GM19468 (cell line): ENCODE results near the gene TNFAIP8L2.

Source experiments
- ATAC-seq: cut with Tn5 transposase; IDR thresholded peaks from one replicate; pipeline ENCODE4 v1.9.1; 2021; ENCODE audit warnings: mild to moderate bottlenecking, moderate library complexity, moderate number of reproducible peaks; ENCODE audit not compliant: unreplicated experiment; ENCODE audit errors: extremely low read depth

The TNFAIP8L2 gene

DNA sequence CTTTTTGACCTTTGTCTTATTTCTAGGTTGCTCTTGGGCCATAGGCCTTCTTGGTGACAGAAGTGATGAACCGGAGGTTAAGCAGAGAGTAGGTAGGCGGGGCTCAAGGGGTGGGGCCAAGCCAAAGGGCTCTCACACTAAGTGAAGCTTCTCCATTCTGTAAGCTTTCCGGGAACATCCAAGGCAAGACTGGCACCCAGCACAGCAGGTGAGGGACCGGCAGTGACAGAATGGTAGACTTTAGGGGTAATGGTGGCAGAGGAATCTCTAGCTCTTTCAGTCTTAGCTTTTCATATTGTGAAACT, at the start of gene TNFAIP8L2:
TSS of gene TNFAIP8L2 (plus strand) at position 135 of the 305 bp plus-strand sequence. CDS start 2,049 bp downstream, outside the sequence.
- no peak for ATAC-seq

GRCh38 chr1:151106894-151107293, 49.6 kb upstream of the TNFAIP8L2 start:
- ATAC-seq = no peak

GRCh38 chr1:151108331-151108730, 48.1 kb upstream of the TNFAIP8L2 start:
- no peak for ATAC-seq

GRCh38 chr1:151113877-151114276, 42.6 kb upstream of the TNFAIP8L2 start:
- ATAC-seq = no peak

DNA sequence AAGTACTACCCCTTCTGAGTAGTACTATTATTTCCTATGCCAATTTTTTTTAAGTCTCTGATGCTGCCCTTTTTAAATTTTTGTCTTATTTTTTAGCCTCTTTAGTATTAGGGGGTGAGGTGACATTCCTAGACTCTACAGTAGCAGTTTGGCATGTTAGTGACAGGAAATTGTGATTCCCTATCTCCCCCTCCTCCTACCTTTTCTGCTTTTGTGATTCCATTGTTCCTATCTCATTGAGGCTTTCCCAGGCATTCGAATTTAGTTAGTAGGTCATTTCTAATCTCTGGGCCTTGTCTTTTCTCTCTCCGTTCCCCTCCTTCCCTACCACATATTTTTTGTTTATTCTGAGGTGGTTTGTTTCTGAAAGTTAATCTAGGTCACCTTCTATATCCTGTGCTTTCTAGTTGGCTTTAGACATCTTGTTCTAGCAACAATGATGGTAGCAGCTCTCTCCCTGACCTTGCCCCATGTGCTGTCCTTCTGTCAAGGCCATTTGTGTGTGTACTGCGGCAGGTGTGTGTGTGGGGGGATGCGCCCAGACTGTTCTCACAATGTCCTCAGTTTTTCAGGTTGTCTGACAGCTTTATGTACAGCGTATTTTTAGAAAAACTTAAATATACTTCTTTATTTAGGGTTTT, 31.6 kb upstream of the TNFAIP8L2 start:
- no peak for ATAC-seq

DNA sequence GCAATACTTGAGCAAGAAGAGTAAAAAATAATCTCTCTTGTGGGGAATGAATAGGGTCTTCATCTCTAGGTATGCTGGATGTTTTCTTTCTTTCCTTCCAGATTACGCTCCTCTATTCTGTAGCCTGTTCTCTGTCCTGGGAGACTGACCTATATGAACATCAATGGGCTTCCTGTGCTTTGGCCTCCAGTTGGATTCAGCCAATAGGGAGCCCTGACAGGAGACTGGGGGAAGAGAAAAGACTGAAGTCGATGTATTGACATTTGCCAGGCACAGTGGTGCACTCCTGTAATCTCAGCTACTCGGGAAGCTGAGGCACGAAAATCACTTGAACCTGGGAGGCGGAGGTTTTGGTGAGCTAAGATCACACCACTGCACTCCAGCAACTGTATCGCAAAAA, 27.6 kb upstream of the TNFAIP8L2 start:
- no peak for ATAC-seq

- peak; percentile 46 for ATAC-seq
These were observed 25.4 kb upstream of the TNFAIP8L2 start for GRCh38 chr1:151130987-151131586.

DNA sequence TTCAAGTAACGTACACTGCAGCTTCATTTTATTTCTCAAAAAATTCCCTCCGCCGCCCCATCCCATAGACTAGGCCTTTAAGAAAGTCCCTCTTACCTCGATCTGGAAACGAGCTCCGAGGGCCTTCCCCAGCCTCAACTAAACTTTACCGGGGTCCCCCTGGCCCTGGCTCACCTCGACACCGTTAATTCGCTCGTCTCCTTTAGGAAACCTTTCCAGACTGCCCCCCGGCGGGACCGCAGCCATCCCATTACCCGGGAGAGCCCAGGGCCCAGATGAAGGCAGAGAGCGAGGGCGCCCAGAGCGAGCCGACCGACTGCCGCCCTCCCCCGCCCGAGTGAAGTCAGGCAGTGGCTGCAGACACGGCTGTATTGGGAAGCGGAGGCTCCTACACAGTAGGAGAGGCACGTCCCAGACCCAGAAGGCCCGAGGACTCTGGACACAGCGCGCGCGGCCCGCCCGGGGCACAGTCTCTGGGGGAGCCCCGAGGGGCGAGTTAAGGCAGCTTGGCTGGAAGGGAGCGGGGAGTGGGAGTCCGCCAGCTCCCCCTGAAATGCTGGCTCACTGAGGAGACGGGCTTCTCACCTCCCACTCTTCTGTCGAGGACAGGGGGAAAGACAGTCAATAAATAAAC, 24.6 kb upstream of the TNFAIP8L2 start:
- no peak for ATAC-seq

- ATAC-seq = no peak
These were observed 24.0 kb upstream of the TNFAIP8L2 start for GRCh38 chr1:151132335-151133017.

DNA sequence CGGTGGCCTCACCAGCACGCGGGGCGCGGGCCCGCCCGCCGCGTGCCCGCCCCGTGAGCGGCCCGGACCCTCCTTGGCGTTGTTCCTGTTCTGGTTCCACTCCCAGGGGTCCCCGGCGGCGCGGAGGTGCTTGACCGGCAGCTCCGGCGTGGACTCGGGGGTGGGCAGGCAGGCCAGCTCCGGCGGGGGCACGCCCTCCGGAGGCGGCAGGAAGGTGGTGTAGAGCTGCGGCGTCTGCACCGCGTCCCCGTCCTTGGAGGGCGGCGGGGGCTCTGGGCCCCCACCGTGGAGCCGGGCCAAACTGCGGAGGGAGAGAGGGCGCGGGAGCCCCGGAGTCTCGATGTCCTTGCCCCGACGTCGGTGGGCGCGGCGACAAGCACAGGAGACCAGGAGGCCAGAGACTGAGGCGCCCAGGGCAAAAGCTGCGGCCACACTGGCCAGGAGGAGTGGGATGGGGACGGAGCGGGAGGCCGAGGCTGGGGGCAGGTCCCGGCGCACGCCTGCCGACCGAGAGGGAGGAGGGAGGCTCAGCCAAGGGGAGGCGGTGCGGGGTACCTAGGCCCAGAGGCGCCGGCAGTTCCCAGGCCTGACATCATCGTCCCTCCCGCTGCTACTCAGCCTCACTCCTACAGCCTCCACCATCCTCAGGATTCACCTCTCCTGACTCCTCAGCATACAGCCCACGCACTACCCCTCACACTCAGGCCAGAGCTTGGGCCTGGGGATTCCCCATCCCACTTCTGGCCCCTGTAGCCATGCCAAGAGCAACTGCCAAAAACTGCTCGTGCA, 23.2 kb upstream of the TNFAIP8L2 start:
- ATAC-seq = no peak

GRCh38 chr1:151134396-151134795, 22.1 kb upstream of the TNFAIP8L2 start:
- no peak for ATAC-seq

- no peak for ATAC-seq
These were observed 21.5 kb upstream of the TNFAIP8L2 start for GRCh38 chr1:151134991-151135390.

DNA sequence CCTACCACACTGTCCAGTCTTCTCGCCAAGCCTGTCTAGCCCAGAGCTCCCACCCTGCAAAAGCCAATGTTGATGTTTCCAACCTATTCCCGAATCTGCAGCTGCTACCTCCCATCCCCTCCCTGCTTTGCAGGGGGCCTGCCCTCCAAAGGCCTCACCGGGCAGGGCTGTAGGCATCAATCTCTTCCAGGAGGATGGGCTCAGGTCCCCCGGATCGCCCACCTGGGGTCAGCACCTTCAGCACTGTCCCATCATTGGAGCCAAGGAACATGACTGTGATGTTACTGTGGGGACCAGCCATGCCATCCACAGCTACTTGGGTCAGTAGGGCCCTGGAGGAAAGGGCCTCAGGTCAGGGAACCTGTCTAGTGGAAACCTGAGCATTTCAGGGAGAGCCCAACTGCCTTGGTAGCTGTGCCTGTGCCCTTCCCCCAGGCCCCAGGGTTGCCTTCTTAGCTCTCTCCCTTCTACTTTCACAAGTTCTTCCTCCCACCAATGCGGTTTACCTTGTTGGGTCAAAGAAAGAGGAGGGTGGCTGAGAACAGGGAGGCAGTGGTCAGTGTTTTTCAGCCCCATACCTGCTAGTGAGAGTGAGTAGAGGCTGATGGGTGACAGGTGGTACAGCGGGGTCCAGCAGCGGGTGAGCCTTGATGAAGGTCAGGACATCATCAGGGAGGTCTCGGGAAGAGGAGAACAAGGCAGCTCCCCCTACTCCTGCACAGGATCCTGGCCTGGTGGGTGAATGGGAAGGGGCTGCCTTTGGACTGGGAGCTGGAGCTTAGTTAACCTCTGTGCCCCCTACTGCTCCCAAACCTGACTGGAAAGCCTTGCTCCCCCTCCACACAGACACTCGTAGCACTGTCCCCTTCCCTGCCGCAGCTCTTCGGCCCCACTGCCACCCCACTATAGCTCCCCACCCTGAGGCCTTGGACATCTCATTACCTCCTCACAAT, 20.7 kb upstream of the TNFAIP8L2 start:
- no peak for ATAC-seq

GRCh38 chr1:151137789-151138188, 18.7 kb upstream of the TNFAIP8L2 start:
- no peak for ATAC-seq

DNA sequence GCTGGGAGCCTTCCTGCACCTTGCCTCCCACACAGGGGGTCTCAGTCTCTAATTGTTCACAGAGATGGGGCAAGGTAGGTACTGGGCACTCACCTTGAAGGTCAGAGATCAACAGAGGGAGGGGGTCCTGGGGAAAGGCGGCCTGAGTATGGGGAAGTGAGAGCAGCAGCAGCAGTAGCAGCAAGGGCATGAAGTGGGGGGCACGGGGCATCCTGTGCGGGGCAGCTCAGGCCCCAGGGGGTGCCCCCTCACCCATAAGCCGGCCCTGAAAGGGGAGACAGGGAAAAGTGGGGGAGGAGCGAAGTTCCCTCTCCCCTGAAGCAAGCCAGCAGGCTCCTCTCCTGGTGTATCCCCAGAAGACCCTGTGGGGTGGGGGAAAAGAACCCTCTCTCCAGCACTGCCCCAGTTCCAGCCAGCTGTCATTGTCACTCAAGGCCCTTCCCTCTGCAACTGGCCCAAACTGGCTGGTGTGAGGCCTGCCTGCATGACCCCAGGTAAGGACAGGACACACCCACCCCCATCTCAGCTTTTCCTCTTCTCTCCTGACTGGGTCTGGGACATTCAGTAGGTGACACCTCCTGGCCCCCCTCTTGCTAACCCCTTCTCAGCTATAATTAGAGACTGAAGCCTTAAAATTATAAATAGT, 13.9 kb upstream of the TNFAIP8L2 start:
- no peak for ATAC-seq

DNA sequence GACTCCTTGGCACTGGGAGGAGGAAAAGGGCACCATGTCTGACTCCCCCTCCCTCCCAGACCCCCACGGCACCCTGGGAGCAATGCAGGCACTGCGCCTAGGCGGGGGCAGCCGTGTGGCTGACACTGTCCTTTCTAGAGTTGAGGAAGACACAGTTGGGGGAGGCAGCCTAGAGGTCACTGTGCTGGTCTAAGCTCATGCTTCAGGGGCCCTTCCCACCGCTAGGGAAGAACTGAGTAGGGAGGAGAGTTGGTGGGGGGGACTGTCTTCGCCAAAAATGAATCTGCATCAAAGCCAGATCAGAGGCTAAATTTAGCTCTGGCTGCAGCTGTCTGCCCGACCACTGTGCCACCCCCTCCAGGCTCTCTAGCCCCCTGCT, 13.4 kb upstream of the TNFAIP8L2 start:
- no peak for ATAC-seq

DNA sequence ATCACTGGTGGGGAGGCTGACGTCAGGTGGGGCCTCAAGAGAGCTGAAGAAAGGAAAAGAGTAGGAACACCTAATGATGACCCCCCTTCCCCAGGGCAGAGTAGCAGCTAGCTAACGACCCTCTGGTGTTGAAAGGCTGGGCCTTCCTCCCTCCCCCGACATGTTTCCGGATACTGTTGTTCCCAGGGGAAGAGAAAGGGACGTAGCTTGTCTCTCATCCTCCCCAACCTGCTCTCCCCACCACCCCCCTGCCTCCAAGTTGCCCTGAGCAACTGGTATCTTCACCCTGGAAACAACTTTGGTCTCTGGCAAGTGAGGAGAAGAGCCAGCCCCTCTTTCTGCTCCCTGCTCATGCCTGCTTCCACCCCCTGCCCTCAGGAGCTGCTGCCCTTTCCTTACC, 12.5 kb upstream of the TNFAIP8L2 start:
- ATAC-seq = no peak

DNA sequence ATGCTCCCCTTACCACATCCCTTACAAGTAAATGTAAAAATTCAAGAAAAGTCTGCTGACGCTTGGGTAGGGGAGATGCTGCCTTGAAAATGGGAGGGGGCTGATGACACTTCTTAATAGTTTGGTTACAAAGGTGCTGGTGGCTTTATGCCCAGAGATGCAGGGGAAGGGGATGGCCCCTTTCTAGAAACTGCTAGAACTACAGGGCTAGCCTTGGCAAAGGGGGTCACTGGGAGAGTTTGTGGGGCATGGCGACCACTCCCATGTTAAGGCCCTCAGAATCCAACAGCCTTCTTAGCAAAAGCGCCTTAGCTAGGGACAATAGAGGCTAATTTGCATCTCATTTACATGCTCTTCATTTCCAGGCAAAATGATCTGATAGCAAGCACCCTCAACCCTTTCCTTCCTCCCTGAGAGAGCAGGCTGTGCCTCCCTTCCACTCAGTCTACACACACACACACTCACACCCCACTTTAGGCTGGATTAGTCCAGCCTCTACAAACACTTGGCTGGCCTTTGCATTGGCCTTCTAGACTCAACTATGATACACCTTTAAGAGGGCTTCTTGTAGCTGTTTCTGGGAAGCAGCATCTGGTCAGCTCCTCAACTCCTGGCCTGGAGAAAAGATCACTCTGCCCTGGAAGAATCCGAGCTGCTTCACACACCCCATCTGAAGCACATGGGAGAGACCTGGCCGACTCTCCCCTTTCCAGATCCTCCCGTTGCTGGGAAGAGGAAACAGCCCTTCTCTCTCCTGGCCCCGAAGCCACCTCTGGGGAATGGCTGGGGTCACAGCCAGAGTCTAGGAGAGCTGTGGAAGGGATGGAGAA, 11.8 kb upstream of the TNFAIP8L2 start:
- no peak for ATAC-seq
